Bronchus fibroblast of lung (primary cell): ENCODE results near the gene OR2C1. TPM values are rescaled to one million over a fixed set of nuclear protein-coding genes. Genes with fewer than 3 reads are reported as not detected.

Experiments
- total RNA-seq: library from RNA; depleted of rRNA; stranded (reverse); fragments of >200 nt; gene quantifications from 2 replicates; pipeline ENCODE4 v1.2.3, GENCODE V29; 2015

OR2C1 gene
- total RNA-seq: not detected in 2 replicates

DNA sequence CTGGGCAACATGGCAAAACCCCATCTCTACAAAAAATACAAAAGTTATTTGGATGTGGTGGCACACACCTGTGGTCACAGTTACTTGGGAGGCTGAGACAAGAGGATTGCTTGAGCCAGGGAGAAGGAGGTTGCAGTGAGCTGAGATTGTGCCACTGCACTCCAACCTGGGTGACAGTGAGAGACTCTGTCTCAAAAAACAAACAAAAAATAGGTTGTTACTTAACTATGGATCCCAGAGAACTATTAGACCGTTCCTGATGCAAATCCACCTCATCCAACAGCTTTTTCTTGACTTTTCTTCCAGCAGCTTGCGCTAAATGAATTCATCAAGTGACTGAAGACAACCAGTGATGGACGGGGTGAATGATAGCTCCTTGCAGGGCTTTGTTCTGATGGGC is at the start of gene OR2C1:
Gene OR2C1 (plus strand): TSS at position 301 of the 400 bp plus-strand sequence. CDS start 52 bp downstream, at position 353.

DNA sequence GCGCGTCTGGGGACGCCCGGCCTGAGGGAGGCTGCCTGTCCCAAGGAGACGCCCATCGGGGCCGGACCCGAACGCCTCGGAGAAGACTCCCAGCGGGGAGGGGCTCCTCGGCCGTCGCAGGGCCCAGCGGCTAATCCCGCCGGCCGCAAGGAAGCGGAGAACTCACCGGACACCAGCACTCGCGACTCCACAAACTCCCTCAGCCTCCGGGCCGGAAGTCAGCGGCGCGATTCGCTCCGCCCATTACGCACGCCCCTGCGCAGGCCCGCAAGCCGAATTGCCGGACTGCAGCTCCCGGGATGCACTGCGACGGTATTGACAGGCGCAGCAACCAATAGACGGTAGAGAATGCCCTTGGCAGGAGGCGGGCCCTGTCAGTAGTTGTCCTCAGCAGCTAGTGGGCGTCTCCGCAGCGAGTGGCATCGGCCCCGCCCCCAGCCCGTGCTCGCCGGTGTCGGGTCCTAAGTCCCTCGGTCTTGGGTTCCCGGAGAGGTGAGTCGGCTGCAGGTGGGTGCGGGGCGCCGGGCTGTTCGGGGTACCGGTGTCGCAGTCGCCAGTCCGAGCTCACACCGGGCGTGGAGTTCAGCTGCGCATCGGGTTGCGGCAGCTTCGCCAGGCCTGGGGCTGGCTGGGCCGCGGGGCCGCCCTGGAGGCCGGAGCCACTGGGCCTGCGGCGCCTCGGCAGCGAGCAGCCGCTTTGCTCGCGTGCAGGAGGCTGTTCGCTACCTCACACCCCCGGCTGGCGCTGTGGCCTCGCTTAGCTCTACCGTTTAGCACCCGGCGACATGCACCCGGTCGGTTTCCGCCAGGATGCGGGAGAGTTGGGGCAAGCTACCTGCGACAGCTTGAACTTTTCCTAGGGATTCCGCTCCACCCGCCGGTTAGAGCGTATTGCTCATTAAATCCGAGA is 45.3 kb downstream of the OR2C1 start, which contains the start of the genes ZNF174 and ZSCAN32:
Gene ZNF174 (plus strand): TSS at position 437 of the 910 bp plus-strand sequence. CDS start 790 bp downstream, outside the sequence.
Gene ZSCAN32 (minus strand): TSS at position 226 of the 910 bp plus-strand sequence. CDS start 3,447 bp downstream, outside the sequence.

Other genes with a start within 250 kb of the OR2C1 start
- gene ZNF205, start 243.3 kb upstream of the OR2C1 start, total RNA-seq: 13.8 and 14.6 TPM in 2 replicates
- 4.2 TPM in 2 replicates for gene ZNF213, start 220.9 kb upstream of the OR2C1 start, total RNA-seq
- gene OR1F1, start 167.7 kb upstream of the OR2C1 start, total RNA-seq: not detected in 2 replicates
- gene ZNF200, start 120.7 kb upstream of the OR2C1 start, total RNA-seq: 3.4 and 4.0 TPM in 2 replicates
- not detected in 2 replicates for gene MEFV, start 99.3 kb upstream of the OR2C1 start, total RNA-seq
- gene ZNF263, start 72.4 kb upstream of the OR2C1 start, total RNA-seq: 18.3 and 19.7 TPM in 2 replicates
- gene TIGD7, start 50.5 kb upstream of the OR2C1 start, total RNA-seq: 2.5 and 2.7 TPM in 2 replicates
- gene ZNF75A, start 50.4 kb upstream of the OR2C1 start, total RNA-seq: 11.6 and 12.5 TPM in 2 replicates
- gene ZSCAN32, start 45.1 kb downstream of the OR2C1 start, total RNA-seq: 8.1 and 8.9 TPM in 2 replicates
- 7.6 and 8.9 TPM in 2 replicates for gene ZNF174, start 45.3 kb downstream of the OR2C1 start, total RNA-seq
- 0.67 and 0.74 TPM in 2 replicates for gene ZNF597, start 87.6 kb downstream of the OR2C1 start, total RNA-seq
- gene NAA60, start 87.8 kb downstream of the OR2C1 start, total RNA-seq: 15.0 and 16.3 TPM in 2 replicates
- gene C16orf90, start 139.6 kb downstream of the OR2C1 start, total RNA-seq: not detected in 2 replicates
- gene CLUAP1, start 145.1 kb downstream of the OR2C1 start, total RNA-seq: 12.3 and 12.8 TPM in 2 replicates
- not detected in 2 replicates for gene NLRC3, start 221.5 kb downstream of the OR2C1 start, total RNA-seq